ENCODE measurements around the gene PINK1.

DNA sequence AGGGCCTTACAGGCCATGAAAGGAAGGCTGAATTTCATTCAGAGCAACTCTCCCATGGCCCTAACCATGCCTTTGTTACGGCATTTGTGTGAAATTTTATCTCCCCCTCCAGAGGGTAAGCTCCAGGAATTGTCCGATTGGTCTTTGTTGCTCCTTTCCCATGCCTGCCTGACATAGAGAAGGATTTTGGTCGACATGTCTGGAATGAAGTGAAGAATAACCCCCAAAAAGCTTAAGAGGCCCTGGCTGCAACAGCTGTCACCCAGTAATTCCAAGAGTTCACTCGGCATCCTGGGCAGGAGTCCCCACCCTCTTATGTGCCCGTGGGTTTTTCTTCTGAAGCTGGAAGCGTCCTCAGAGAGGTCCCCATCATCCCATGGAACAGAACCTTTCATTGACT lies 23.7 kb upstream of the PINK1 start:
- TF ChIP-seq, protein P1, sequence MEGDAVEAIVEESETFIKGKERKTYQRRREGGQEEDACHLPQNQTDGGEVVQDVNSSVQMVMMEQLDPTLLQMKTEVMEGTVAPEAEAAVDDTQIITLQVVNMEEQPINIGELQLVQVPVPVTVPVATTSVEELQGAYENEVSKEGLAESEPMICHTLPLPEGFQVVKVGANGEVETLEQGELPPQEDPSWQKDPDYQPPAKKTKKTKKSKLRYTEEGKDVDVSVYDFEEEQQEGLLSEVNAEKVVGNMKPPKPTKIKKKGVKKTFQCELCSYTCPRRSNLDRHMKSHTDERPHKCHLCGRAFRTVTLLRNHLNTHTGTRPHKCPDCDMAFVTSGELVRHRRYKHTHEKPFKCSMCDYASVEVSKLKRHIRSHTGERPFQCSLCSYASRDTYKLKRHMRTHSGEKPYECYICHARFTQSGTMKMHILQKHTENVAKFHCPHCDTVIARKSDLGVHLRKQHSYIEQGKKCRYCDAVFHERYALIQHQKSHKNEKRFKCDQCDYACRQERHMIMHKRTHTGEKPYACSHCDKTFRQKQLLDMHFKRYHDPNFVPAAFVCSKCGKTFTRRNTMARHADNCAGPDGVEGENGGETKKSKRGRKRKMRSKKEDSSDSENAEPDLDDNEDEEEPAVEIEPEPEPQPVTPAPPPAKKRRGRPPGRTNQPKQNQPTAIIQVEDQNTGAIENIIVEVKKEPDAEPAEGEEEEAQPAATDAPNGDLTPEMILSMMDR (IDR thresholded peaks at IDR 0.05; ENCODE audit: low read depth, low read length) = no peak
- no peak for TF ChIP-seq EZH2phosphoT487 (IDR thresholded peaks at IDR 0.05; ENCODE audit: low read depth)
